H1 (cell line): Measurements from ENCODE around the gene C3orf62.

Source experiments
- EP300 ChIP-seq, 2 experiments: IDR thresholded peaks; 1 replicate in 1 of 2; 2 replicates in 1 of 2; pipeline ENCODE4 v1.6.1; 2011 to 2012; ENCODE audit warnings: low read depth in 2 of 2, low read length in 2 of 2, mild to moderate bottlenecking in 2 of 2, borderline replicate concordance in 1 of 2, inconsistent platforms in 1 of 2, moderate library complexity in 1 of 2
- JUN ChIP-seq: IDR thresholded peaks from 2 replicates; pipeline ENCODE4 v1.6.1; 2011; ENCODE audit warnings: low read depth, mild to moderate bottlenecking, improper control_type of control experiment, low read length
- PHF8 ChIP-seq: fragments of 200-600 bp; sonication (generic); conservative IDR thresholded peaks from 2 replicates; pipeline ENCODE4 v1.7.1; 2012; ENCODE audit warnings: low read depth, mild to moderate bottlenecking, inconsistent platforms, low read length, moderate library complexity
- TF ChIP-seq, protein P1 (sequence below), 3 experiments: IDR thresholded peaks; 1 replicate in 2 of 3; 2 replicates in 1 of 3; pipeline versions ENCODE4 v1.5.1 to v1.6.1; 2011; ENCODE audit warnings: low read length in 3 of 3, mild to moderate bottlenecking in 3 of 3, inconsistent platforms in 2 of 3, low read depth in 1 of 3, moderate library complexity in 1 of 3; ENCODE audit not compliant: insufficient read depth in 1 of 3; ENCODE audit errors: control extremely low read depth in 1 of 3

DNA sequence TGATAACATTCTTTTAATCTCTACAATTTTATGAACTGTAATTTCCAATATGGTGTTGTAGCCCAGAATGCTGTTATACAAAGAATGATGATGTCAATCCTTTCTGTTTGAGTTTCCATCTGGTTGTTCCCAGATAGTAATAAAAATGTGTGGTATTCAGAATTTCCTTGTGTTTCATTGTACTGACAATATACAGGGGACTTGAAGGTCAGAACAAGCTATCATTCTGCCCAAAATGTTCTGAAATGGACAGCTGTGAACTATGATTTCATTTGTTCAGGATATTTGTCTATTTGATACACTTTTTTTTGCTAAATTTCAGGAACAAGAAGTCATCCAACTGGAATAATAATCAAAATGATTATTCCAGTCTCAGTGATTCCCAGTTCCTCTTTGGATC is 40.8 kb downstream of the C3orf62 start:
- TF ChIP-seq, protein P1, sequence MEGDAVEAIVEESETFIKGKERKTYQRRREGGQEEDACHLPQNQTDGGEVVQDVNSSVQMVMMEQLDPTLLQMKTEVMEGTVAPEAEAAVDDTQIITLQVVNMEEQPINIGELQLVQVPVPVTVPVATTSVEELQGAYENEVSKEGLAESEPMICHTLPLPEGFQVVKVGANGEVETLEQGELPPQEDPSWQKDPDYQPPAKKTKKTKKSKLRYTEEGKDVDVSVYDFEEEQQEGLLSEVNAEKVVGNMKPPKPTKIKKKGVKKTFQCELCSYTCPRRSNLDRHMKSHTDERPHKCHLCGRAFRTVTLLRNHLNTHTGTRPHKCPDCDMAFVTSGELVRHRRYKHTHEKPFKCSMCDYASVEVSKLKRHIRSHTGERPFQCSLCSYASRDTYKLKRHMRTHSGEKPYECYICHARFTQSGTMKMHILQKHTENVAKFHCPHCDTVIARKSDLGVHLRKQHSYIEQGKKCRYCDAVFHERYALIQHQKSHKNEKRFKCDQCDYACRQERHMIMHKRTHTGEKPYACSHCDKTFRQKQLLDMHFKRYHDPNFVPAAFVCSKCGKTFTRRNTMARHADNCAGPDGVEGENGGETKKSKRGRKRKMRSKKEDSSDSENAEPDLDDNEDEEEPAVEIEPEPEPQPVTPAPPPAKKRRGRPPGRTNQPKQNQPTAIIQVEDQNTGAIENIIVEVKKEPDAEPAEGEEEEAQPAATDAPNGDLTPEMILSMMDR (IDR thresholded peaks at IDR 0.05; ENCODE audit: control extremely low read depth in 1 of 3, insufficient read depth in 1 of 3, low read depth in 1 of 3, low read length in 3 of 3) = no peak
- TF ChIP-seq JUN (no peak), PHF8 (no peak), EP300 (IDR thresholded peaks at IDR 0.05; ENCODE audit: borderline replicate concordance in 1 of 2, low read depth in 2 of 2, low read length in 2 of 2) (no peak)
